HEK293 (cell line): ENCODE results near the gene ATP8B4.

Source experiments
- ZNF473 ChIP-seq: fragments of 450-650 bp; formaldehyde crosslinking; IDR thresholded peaks from 2 replicates; pipeline ENCODE4 v1.5.1; 2017; ENCODE audit warnings: missing biosample characterization, missing genetic modification characterization
- ZNF561 ChIP-seq: fragments of 450-650 bp; IDR thresholded peaks from 2 replicates; pipeline ENCODE4 v1.5.1; 2018; ENCODE audit warnings: missing biosample characterization, missing genetic modification characterization, borderline replicate concordance
- TF ChIP-seq, protein P1 (sequence below): fragments of 450-650 bp; formaldehyde crosslinking; IDR thresholded peaks from 2 replicates; pipeline ENCODE4 v1.5.1; 2016; ENCODE audit warnings: missing biosample characterization, missing genetic modification characterization
- TF ChIP-seq, protein P2 (sequence below): fragments of 450-650 bp; formaldehyde crosslinking; IDR thresholded peaks from 2 replicates; pipeline ENCODE4 v1.5.1; 2016; ENCODE audit warnings: missing biosample characterization, missing genetic modification characterization
- TF ChIP-seq, protein P3 (sequence below): fragments of 450-650 bp; formaldehyde crosslinking; IDR thresholded peaks from 2 replicates; pipeline ENCODE4 v1.5.1; 2016; ENCODE audit warnings: missing biosample characterization, missing genetic modification characterization
- TF ChIP-seq, protein P4 (sequence below): fragments of 450-650 bp; formaldehyde crosslinking; conservative IDR thresholded peaks from 2 replicates; pipeline ENCODE4 v1.5.1; 2016; ENCODE audit warnings: low read depth, missing biosample characterization, missing genetic modification characterization

DNA sequence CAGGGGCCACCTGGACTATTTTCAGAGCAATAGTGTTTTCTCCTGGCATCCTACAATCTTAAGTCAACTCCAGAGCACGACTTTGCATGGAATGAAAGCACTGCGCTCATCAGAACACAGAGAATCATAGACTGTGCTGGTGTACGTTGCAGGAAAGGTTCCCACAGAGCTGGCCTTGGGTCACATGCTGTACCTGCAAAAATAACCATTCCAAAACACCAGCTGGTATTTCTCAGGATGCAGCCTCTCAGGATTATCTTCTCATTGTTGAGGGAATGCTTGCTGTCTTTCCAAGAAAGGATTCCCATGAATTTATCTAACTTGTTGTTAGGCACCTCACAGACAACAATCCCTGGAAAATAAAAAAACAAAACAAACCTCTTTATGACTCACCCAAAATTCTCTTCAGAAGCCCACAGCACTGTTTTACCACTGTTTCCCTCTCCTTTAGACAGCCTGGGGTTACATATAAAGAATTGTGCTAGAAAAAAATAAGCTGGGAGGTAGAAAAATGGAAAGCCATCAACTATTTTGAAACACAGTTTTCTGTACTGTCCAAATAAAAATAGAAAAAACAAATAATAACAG, 131.7 kb downstream of the ATP8B4 start:
- TF ChIP-seq, protein P1, sequence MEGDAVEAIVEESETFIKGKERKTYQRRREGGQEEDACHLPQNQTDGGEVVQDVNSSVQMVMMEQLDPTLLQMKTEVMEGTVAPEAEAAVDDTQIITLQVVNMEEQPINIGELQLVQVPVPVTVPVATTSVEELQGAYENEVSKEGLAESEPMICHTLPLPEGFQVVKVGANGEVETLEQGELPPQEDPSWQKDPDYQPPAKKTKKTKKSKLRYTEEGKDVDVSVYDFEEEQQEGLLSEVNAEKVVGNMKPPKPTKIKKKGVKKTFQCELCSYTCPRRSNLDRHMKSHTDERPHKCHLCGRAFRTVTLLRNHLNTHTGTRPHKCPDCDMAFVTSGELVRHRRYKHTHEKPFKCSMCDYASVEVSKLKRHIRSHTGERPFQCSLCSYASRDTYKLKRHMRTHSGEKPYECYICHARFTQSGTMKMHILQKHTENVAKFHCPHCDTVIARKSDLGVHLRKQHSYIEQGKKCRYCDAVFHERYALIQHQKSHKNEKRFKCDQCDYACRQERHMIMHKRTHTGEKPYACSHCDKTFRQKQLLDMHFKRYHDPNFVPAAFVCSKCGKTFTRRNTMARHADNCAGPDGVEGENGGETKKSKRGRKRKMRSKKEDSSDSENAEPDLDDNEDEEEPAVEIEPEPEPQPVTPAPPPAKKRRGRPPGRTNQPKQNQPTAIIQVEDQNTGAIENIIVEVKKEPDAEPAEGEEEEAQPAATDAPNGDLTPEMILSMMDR (tag by site-specific recombination): no peak
- TF ChIP-seq ZNF473 (tag by site-specific recombination) (no peak), ZNF561 (no peak)
- TF ChIP-seq, protein P2, sequence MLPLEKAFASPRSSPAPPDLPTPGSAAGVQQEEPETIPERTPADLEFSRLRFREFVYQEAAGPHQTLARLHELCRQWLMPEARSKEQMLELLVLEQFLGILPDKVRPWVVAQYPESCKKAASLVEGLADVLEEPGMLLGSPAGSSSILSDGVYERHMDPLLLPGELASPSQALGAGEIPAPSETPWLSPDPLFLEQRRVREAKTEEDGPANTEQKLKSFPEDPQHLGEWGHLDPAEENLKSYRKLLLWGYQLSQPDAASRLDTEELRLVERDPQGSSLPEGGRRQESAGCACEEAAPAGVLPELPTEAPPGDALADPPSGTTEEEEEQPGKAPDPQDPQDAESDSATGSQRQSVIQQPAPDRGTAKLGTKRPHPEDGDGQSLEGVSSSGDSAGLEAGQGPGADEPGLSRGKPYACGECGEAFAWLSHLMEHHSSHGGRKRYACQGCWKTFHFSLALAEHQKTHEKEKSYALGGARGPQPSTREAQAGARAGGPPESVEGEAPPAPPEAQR: no peak
- TF ChIP-seq, protein P3, sequence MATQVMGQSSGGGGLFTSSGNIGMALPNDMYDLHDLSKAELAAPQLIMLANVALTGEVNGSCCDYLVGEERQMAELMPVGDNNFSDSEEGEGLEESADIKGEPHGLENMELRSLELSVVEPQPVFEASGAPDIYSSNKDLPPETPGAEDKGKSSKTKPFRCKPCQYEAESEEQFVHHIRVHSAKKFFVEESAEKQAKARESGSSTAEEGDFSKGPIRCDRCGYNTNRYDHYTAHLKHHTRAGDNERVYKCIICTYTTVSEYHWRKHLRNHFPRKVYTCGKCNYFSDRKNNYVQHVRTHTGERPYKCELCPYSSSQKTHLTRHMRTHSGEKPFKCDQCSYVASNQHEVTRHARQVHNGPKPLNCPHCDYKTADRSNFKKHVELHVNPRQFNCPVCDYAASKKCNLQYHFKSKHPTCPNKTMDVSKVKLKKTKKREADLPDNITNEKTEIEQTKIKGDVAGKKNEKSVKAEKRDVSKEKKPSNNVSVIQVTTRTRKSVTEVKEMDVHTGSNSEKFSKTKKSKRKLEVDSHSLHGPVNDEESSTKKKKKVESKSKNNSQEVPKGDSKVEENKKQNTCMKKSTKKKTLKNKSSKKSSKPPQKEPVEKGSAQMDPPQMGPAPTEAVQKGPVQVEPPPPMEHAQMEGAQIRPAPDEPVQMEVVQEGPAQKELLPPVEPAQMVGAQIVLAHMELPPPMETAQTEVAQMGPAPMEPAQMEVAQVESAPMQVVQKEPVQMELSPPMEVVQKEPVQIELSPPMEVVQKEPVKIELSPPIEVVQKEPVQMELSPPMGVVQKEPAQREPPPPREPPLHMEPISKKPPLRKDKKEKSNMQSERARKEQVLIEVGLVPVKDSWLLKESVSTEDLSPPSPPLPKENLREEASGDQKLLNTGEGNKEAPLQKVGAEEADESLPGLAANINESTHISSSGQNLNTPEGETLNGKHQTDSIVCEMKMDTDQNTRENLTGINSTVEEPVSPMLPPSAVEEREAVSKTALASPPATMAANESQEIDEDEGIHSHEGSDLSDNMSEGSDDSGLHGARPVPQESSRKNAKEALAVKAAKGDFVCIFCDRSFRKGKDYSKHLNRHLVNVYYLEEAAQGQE (tag by site-specific recombination): no peak
- TF ChIP-seq, protein P4, sequence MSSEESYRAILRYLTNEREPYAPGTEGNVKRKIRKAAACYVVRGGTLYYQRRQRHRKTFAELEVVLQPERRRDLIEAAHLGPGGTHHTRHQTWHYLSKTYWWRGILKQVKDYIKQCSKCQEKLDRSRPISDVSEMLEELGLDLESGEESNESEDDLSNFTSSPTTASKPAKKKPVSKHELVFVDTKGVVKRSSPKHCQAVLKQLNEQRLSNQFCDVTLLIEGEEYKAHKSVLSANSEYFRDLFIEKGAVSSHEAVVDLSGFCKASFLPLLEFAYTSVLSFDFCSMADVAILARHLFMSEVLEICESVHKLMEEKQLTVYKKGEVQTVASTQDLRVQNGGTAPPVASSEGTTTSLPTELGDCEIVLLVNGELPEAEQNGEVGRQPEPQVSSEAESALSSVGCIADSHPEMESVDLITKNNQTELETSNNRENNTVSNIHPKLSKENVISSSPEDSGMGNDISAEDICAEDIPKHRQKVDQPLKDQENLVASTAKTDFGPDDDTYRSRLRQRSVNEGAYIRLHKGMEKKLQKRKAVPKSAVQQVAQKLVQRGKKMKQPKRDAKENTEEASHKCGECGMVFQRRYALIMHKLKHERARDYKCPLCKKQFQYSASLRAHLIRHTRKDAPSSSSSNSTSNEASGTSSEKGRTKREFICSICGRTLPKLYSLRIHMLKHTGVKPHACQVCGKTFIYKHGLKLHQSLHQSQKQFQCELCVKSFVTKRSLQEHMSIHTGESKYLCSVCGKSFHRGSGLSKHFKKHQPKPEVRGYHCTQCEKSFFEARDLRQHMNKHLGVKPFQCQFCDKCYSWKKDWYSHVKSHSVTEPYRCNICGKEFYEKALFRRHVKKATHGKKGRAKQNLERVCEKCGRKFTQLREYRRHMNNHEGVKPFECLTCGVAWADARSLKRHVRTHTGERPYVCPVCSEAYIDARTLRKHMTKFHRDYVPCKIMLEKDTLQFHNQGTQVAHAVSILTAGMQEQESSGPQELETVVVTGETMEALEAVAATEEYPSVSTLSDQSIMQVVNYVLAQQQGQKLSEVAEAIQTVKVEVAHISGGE: no peak
